CD4-positive, alpha-beta T cell treated with Interleukin-15 for 4 hours (primary cell): ENCODE measurements around the gene KRTAP29-1.
"Not testable (repeated sequence)": the region's sequence is repeated elsewhere in the genome, so short reads cannot be mapped to it uniquely, and the experiment has no call there.

Experiments
- DNase-seq: peaks from one replicate; pipeline ENCODE4 v3.0.0-alpha.2; 2020; ENCODE audit warnings: low spot score

KRTAP29-1 gene

DNA sequence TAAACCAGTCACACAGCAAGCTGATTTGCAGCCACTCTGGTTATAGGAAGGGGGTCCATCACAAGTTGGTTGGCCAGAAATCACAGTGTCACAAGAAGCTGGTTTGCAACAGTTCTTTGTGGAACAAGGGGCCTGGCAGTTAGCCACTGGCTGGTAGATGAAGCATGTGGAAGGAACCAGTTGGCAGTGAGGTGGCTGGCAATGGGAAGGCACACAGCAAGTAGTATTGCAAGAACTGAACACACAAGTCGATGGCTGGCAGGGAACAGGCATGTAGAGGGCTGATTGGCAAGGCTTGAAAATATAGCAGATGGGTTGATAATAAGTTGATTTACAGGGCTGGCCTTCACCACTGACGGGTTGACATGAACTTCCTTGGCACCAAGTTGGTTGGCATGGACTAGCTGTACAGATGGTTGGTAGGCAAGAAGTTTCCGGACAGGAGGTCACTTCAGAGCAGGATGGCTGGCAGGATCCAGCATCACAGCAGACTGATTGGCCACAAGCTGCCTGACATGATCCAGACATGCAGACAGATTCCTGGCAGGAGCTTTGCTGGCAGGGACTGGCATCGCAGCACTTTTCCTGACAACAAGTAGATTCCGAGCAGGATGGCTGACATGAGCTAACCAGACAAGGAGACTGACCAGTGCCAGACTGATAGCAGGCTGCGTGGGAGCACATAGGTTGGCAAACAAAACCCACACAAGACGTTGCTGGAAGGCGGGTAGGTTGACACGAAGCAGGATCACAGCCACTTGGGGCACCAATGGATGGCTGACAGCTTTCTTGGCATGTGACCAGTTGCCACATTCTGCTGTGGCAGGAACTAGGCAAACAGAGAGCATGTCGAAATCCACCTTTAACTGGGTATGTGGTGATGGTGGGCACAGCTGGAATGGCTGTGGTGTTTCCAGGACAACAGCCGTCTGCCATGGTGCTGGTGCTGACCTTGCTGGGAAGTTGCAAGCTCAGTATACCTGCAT is at the start of gene KRTAP29-1:
Gene KRTAP29-1, minus strand, starts transcription at position 936 of the 986 bp plus-strand sequence. Its CDS starts 0 bp downstream, at position 936.
- no peak for DNase-seq

GRCh38 chr17:41351177-41351576 is 48.5 kb upstream of the KRTAP29-1 start:
- DNase-seq: no peak

- DNase-seq: not testable (repeated sequence)
Observed at GRCh38 chr17:41350381-41350878, 47.8 kb upstream of the KRTAP29-1 start, which contains the start of gene KRT33A. KRT33A (minus strand) TSS chr17:41350828; CDS start chr17:41350767, 61 bp downstream.

DNA sequence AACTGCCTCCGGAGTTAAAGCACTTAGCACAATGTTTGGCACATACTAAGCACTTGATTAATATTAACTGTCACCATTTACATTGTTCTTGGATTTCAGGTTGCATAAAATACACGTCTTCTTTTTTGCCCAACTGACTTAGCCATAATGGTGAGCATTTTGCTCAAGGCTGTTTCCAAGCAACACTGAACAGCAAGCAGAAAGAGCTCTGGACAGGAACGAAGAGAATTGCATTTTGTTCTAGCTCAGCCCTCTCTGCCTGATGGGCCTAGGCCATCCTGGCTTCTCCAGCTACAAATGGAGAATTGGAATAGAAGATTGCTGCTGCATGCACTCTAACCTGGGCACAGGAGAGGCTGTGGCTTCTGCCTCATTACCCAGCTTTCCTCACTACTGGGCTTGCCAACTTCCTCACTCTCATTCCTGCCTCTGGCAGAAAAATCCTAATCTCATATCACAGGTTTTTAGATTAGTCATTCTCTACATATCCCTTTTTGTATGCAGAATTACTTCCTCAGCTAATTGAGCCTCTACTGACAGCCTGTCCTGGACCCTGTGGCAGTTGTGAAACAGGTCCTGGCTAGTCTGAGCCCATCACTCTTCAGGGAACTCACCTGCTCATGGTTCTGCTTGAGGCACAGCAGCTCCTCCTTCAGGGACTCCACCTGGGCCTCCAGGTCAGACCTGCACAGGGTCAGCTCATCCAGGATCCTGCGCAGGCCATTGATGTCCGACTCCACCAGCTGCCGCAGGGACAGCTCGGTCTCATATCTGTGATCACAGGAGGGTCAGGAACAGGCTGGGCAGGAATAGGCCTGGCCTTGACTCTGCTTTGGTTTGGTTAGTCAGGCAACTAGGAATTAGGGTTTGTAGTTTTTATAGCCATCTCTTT is 45.5 kb upstream of the KRTAP29-1 start:
- no peak for DNase-seq

GRCh38 chr17:41346421-41346820 is 43.8 kb upstream of the KRTAP29-1 start:
- not testable (repeated sequence) for DNase-seq

- DNase-seq: no peak
Observed at GRCh38 chr17:41345992-41346391, 43.3 kb upstream of the KRTAP29-1 start.

- no peak for DNase-seq
Observed at GRCh38 chr17:41343029-41343428, 40.4 kb upstream of the KRTAP29-1 start.

- DNase-seq: peak; percentile 80
Observed at GRCh38 chr17:41340934-41341861, 38.5 kb upstream of the KRTAP29-1 start.

DNA sequence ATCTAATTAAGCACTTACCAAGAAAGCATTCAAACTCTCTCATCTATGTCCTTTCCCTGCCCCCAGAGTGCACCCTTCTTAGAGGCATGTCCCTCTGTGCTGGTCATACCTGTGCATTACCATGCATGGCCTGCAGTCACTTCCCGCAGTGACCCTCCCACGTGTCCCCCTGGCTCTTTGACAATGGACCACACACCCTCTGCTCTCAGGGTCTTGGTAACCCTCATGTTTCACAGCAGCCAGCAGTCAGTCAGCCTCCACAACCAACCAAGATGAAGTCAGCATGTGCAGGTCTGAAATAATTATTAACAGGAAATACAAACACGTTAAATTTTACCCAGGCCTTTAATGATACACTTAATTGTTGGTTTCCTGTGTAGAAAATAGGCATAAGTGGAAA is 37.8 kb upstream of the KRTAP29-1 start:
- peak; percentile 12 for DNase-seq

GRCh38 chr17:41339571-41340172 is 37.0 kb upstream of the KRTAP29-1 start:
- no peak for DNase-seq

DNA sequence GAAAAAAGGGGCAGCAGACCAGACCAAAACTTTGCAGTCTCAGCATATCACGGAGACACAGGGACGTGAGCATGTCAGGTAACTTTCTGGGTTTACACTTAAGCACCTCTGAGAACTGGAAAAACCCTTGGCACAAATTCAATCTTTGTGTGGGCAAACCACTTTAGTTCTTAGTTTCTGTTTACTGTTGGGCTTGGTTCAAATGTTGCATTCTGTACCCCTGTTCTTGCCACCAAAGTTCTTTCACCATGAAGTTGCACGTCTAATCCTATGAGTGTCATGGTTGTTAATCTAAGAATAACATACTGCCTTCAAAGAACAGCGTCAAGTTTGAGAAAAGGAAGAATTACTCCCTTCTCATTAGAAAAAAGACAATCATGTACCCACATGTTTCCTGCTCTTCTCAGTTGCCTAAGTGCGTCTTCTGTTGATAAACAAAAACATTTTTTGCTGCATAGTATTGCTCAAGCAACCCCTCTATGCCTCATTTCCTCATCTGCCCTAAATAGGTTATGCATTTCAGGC is 36.4 kb upstream of the KRTAP29-1 start:
- peak; percentile 85 for DNase-seq

DNA sequence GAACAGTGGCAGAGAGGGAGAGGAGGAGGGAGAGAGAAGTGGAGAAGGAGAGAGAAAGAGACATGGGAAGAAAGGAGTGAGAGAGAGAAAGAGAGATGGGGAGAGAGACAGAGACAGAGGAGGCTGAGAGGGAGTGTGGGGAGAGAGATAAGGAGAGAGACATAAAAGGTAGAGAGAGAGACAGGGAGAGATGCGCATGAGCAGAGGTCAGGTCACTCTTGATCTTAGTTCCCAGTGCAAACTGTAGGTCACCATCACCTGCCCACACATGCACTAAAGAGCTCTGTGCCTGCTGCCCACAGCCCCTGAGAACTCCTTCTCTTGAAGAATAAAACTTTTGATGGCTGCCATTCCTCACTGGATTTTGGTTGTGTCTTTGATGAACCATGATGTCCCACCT is 33.1 kb upstream of the KRTAP29-1 start:
- no peak for DNase-seq

GRCh38 chr17:41334385-41335305 is 32.0 kb upstream of the KRTAP29-1 start:
- DNase-seq: no peak

DNA sequence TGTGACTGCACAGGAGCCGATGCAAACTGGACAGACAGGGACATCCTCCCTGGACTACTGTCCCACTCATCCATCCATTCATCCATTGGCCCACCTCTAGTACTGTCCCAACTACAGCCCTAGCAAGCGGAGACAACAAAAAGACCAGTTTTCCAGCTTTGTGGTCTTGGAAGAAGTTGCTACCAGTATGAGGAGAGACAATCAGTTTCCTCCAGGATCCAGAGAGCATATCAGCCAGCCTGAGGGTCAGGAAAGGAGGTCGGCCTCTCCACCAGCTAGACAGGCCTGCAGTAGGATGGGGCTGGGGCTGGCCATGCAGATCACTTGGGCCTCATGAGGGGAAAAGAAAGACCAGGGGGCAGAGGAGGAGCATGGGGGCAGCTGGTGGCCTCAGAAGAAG is 31.2 kb upstream of the KRTAP29-1 start:
- no peak for DNase-seq

GRCh38 chr17:41333098-41333497 is 30.4 kb upstream of the KRTAP29-1 start:
- DNase-seq: no peak

DNA sequence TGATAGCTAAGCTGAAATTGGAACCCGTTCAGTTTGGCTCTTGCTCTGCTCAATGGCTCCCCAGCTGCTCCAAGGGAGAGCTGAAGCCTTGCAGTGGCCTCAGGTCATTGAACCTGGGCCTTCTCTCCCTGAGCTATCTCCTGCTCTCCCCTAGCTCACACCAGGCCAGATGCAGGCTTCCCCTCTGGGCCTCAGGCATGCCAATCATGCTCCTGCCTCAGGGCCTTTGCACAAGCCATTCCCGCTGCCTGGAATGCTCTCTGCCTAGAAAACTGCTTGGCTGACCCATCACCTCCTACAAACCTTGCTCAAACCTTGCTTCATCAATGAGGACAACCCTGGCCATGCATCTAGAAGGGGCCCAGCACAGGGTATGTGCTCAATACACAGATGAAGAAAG is 29.6 kb upstream of the KRTAP29-1 start:
- DNase-seq: no peak

DNA sequence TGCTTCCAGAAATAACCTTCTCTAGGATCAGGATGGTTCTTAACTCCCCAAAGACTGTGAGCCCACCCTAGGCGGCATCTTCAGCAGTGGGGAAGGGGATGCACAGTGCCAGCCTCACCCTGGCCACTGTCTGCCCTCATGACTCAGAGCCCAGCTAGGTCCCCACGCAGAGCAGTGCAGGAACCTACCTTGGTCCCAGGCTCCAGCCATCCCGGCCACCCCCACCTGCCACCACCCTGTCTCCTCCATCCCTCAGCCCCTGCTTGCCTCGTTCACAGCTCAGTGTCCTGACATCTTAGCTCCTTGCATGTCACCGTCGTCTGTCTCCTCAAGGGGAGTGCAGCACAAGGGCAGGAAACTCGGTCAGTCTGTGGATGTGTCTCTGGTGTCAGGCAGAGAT is 29.0 kb upstream of the KRTAP29-1 start:
- no peak for DNase-seq

DNA sequence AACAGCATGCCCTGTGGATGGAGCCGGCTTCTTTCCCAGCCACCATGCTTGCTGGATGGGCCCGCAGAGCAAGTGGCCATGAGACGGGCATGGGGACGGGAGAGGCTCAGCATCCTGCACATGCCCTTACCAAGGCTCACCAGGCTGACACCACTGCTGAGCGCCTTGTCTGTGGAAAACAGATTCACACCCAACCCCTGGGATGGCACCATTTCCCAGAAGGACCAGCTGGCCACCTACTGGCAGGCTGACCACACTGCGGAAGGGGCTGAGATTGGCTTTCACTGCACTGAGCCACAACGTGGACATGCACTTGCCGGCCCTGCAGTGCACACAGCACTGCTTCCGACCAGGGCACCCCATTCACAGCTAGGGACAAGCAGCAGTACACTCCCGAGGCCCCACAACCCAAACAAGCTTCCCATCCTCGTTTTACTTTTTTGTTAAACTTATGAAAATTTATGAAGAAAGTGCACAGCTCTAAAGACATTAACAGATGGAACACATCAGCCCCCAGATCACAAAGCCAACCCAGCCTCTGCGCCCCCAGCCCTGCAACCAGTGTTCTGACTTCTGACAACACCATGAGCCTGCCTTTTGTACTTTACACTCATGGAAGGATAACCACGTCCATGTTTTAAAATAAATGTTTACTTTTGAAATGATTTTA is 26.8 kb upstream of the KRTAP29-1 start:
- no peak for DNase-seq

- no peak for DNase-seq
Observed at GRCh38 chr17:41328207-41328606, 25.6 kb upstream of the KRTAP29-1 start.
